Activated naive CD4-positive, alpha-beta T cell treated with anti-CD3 and anti-CD28 coated beads, Interleukin-2, amount 50 U/mL, for 24 hours (primary cell): ENCODE results near the gene VPS9D1.

ENCODE experiments used
- H3K27ac Mint-ChIP-seq: one replicate; pipeline ENCODE4 v1.8.0; 2021; ENCODE audit warnings: mild to moderate bottlenecking, mixed read lengths
- H3K27me3 Mint-ChIP-seq: one replicate; pipeline ENCODE4 v1.8.0; 2021; ENCODE audit warnings: mixed read lengths
- H3K36me3 Mint-ChIP-seq: one replicate; pipeline ENCODE4 v1.8.0; 2021; ENCODE audit warnings: mixed read lengths
- H3K4me1 Mint-ChIP-seq: one replicate; pipeline ENCODE4 v1.8.0; 2021; ENCODE audit warnings: mixed read lengths
- H3K4me3 Mint-ChIP-seq: one replicate; pipeline ENCODE4 v1.8.0; 2021; ENCODE audit warnings: mild to moderate bottlenecking, mixed read lengths
- H3K9me3 Mint-ChIP-seq: one replicate; pipeline ENCODE4 v1.8.0; 2021; ENCODE audit warnings: mixed read lengths

The VPS9D1 gene

DNA sequence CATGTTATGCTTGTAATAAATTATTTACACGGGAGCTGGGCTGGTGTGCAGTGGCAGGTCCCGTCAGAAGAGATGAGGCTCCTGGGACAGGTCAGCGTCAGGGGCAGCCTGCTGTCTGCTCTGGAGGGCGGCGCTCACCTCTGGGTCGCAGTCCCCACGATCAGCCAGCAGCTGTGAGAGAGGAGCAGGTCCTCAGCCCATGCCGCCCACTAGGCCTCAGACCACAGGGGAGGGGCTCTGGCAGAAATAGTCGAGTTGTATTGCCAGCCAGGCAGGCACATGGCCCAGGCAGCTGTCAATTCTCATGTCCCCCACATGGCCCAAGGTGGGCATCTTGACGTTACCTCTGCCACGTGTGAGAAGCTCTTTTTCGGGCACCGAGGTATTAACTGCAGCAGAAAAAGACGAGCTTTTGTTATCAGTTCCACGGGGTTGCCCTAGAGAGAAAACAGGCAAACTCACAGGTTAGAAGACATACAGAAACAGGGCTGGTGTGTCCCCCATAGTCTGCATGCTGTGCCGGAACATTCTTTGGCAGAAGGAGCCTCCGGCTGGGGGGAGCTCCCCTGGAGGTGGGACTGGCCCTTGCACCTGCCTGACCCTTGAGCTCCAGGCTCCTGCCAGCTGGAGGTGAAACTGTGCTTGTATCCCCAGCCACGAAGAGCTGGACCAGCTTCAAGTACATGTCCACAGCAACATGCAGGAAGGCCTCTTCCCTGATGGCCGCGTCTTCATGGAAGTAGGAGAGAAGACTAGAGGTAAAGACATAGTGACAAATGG lies 18.0 kb upstream of the VPS9D1 start:
- Mint-ChIP-seq H3K27me3 (no peaks in the 10 kb centered on the region), H3K9me3 (no peaks in the 10 kb centered on the region), H3K4me3 (no peak overlapping the region), H3K4me1 (peaks cover 49% of the 10 kb centered on the region), H3K27ac (peak overlapping the region; percentile 23), H3K36me3 (peaks cover 4% of the 10 kb centered on the region)

DNA sequence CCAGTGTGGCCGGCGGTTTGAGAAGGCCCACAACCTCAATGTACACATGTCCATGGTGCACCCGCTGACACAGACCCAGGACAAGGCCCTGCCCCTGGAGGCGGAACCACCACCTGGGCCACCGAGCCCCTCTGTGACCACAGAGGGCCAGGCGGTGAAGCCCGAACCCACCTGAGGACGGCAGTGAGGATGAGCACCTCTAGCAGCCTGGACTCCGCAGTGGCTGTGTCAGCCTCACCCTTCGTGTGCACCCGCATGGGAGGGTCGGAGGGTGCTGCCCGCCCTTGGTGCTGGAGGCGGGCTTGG lies 17.3 kb upstream of the VPS9D1 start:
- Mint-ChIP-seq H3K4me1 (peaks cover 45% of the 10 kb centered on the region), H3K27me3 (no peaks in the 10 kb centered on the region), H3K27ac (no peak overlapping the region), H3K36me3 (peaks cover 5% of the 10 kb centered on the region), H3K9me3 (no peaks in the 10 kb centered on the region), H3K4me3 (no peak overlapping the region)

DNA sequence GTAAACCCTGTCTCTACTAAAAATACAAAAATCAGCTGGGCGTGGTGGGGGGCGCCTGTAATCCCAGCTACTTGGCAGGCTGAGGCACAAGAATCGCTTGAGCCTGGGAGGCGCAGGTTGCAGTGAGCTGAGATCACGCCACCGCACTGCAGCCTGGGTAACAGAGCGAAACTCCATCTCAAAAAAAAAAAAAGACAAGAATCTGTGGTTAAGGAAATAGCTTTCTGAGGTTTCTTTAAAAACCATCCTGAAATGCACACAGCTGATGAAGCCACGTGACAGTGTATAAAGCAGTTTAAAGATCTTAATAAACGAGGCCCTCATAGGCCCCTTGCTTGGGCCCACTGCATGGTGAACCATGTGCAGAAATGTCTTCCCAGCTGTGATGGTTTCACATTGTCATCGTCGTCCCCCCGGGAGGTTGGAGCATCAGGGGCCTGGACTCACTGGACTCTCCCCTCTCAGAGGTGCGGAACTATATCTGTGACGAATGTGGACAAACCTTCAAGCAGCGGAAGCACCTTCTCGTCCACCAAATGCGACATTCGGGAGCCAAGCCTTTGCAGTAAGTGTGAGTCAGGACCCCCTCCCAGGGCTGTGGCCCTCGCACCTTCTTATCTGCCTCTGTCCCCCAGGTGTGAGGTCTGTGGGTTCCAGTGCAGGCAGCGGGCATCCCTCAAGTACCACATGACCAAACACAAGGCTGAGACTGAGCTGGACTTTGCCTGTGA lies 16.8 kb upstream of the VPS9D1 start:
- Mint-ChIP-seq H3K4me3 (no peak overlapping the region), H3K9me3 (no peaks in the 10 kb centered on the region), H3K4me1 (peaks cover 40% of the 10 kb centered on the region), H3K36me3 (peaks cover 7% of the 10 kb centered on the region), H3K27me3 (no peaks in the 10 kb centered on the region), H3K27ac (peak overlapping the region; percentile 65)

DNA sequence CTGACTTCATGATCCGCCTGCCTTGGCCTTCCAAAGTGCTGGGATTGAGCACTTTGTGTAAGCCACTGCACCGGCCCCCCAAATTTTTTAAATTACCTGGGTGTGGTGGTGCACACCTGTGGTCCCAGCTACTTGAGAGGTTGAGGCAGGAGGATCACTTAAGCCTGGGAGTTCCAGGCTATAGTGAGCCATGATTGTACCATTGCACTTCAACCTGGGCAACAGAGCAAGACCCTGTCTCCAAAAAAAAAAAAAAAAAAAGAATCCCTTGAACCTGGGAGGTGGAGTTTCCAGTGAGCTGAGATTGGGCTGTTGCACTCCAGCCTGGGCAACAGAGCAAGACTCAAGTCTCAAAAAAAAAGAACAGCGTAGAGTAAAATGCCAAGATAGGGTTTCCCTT lies 15.9 kb upstream of the VPS9D1 start:
- peaks cover 10% of the 10 kb centered on the region for H3K36me3 Mint-ChIP-seq
- no peak overlapping the region for H3K4me3 Mint-ChIP-seq
- no peaks in the 10 kb centered on the region for H3K27me3 Mint-ChIP-seq
- H3K4me1 Mint-ChIP-seq, result peaks cover 45% of the 10 kb centered on the region
- no peaks in the 10 kb centered on the region for H3K9me3 Mint-ChIP-seq
- H3K27ac Mint-ChIP-seq, result peak overlapping the region; percentile 65

DNA sequence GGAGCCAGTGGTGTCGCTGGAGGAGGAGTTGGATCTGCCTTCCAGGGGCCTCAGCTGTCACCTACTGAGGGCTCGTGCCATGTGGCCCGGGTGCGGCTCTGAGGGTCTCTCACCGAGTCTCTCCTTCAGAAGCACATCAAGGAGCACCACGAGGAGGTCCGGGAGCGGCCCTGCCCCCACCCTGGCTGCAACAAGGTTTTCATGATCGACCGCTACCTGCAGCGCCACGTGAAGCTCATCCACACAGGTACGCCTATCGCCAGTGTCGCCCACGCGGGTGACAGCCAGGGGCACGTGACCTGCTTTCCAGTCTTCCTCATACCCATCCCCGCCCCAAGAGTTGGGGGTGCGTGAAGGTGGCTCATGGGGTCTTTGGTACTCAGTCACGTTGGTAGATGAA lies 13.1 kb upstream of the VPS9D1 start:
- Mint-ChIP-seq H3K36me3 (peaks cover 16% of the 10 kb centered on the region), H3K9me3 (no peaks in the 10 kb centered on the region), H3K27me3 (no peaks in the 10 kb centered on the region), H3K4me3 (no peak overlapping the region), H3K4me1 (peaks cover 59% of the 10 kb centered on the region), H3K27ac (no peak overlapping the region)

DNA sequence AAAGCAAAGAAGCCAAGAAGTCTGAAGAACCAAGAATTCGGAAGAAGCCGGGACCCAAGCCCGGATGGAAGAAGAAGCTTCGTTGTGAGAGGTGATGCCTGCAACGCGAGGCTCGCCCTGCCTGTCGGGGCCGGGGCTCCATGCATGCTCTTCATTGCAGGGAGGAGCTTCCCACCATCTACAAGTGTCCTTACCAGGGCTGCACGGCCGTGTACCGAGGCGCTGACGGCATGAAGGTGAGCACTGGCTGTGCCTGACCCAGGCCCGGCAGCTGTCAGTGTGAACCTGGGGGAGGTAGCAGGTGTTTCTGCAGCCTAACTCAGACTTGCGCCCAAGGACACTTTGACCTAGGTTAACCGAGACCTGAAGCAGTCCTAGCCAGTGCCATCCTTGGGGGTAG lies 12.6 kb upstream of the VPS9D1 start:
- peaks cover 17% of the 10 kb centered on the region for H3K36me3 Mint-ChIP-seq
- no peak overlapping the region for H3K4me3 Mint-ChIP-seq
- H3K27ac Mint-ChIP-seq, result no peak overlapping the region
- no peaks in the 10 kb centered on the region for H3K27me3 Mint-ChIP-seq
- no peaks in the 10 kb centered on the region for H3K9me3 Mint-ChIP-seq
- H3K4me1 Mint-ChIP-seq, result peaks cover 56% of the 10 kb centered on the region

DNA sequence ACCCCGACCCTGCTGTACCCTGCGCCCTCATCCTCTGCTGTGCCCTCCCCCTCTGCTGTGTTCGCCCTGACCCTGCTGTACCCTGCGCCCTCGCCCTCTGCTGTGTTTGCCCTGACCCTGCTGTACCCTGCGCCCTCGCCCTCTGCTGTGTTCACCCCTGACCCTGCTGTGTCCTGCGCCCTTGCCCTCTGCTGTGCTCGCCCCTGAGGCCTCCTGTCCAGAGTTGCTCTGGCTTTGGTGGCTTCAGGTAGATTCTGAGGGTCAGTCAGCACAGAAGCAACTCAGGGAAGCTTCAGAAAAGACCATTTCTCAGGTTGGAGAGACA lies 12.2 kb upstream of the VPS9D1 start:
- no peaks in the 10 kb centered on the region for H3K27me3 Mint-ChIP-seq
- peaks cover 17% of the 10 kb centered on the region for H3K36me3 Mint-ChIP-seq
- no peaks in the 10 kb centered on the region for H3K9me3 Mint-ChIP-seq
- peaks cover 54% of the 10 kb centered on the region for H3K4me1 Mint-ChIP-seq
- H3K27ac Mint-ChIP-seq, result no peak overlapping the region
- H3K4me3 Mint-ChIP-seq, result no peak overlapping the region

DNA sequence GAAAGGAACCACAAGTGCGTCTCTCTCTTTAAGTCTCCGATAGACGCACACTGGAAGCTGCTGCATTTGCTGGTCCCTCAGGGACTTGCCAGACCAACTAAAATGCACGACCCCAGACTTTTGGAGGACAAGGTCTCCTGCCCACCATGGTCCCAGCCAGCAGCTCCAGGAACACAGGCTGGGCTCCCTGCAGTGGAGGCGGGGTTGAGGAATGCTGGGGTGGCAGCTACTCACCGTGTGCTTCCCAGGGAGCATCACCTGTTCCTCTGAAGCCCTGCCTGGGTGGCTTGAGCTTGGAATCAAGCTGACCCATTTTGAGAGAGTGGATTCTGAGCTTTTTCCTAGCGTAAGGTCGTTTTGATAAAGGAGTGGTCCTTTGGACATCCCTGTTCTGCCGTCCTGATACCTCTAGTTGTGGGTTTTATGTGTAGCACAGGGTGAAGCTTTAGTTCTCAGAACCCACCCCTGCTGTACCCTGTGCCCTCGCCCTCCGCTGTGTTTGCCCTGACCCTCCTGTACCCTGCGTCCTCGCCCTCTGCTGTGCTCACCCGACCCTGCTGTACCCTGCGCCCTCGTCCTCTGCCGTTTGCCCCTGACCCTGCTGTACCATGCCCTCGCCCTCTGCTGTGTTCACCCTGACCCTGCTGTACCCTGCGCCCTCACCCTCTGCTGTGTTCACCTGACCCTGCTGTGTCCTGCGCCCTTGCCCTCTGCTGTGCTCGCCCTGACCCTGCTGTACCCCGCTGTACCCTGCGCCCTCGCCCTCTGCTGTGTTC lies 11.6 kb upstream of the VPS9D1 start:
- H3K9me3 Mint-ChIP-seq, result no peaks in the 10 kb centered on the region
- H3K4me1 Mint-ChIP-seq, result peaks cover 54% of the 10 kb centered on the region
- H3K36me3 Mint-ChIP-seq, result peaks cover 15% of the 10 kb centered on the region
- H3K27ac Mint-ChIP-seq, result no peak overlapping the region
- H3K4me3 Mint-ChIP-seq, result no peak overlapping the region
- H3K27me3 Mint-ChIP-seq, result no peaks in the 10 kb centered on the region

DNA sequence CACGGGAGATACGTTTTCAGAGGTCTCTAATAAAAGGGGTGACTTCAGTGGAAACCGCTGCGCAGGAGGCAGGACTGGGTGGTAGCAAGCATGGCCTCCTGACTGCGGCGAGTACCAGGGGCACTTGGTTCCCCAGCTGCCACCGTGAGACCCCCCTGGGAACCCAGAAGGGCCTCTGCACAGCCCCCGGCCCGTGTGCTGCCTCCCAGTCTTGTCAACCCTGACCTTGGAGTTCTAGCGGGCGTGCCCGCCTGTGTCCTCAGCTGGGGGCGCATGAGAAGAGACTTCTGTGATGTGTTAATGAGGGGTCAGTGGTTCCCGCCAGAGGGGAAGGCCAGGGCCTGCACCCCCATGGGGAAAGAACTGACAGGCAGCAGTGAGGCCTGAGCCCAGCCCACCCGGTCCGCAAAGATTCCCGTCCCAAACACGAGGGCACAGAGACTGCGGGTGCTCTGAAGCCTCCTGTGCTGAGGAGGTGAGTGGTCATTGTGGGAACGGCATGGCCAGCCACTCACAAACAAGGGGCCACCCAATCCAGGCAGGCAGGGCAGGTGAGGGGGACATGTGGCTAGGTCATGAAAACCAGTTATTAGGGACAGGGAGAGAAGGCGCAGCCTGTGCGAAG lies 10.0 kb upstream of the VPS9D1 start:
- Mint-ChIP-seq H3K27ac (no peak overlapping the region), H3K9me3 (no peaks in the 10 kb centered on the region), H3K36me3 (peaks cover 19% of the 10 kb centered on the region), H3K27me3 (no peaks in the 10 kb centered on the region), H3K4me1 (peaks cover 60% of the 10 kb centered on the region), H3K4me3 (no peak overlapping the region)

DNA sequence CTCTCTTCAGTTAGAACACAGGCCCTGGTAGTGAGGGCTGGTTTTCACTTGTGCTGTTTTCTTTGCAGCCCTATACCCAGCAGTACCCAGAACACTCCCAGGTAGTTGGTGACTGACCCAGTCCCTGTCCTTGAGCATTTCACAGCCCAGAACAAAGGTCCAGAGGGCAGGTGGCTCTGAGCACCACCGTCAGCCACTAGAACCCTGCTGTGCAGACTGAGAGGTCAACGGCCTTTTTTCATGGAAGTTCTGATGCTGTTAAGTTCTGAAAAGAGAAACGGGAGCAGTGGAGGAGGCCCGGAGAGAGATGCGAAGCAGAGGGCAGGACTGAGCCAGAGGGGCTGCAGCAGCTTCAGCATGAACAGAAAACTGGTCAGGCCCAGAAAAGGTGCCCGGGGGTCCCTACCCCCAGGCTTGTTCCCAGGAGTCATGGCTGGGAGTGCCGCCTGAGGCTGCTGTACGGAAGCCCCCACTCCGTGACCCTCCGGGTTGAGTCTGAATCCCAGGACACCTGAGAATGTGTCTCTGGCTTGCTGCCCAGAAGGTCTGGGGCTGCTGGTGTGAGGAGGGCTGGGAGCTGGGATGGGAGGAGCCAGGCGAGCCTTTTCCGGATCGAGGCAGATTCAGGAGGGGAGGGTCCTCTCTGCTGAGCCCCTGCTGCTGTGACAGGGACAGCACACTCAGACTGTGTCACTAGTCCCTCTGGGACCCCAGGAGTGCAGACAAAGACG lies 9.3 kb upstream of the VPS9D1 start:
- peaks cover 59% of the 10 kb centered on the region for H3K4me1 Mint-ChIP-seq
- no peak overlapping the region for H3K27ac Mint-ChIP-seq
- H3K36me3 Mint-ChIP-seq, result peaks cover 19% of the 10 kb centered on the region
- no peaks in the 10 kb centered on the region for H3K27me3 Mint-ChIP-seq
- no peaks in the 10 kb centered on the region for H3K9me3 Mint-ChIP-seq
- H3K4me3 Mint-ChIP-seq, result no peak overlapping the region

DNA sequence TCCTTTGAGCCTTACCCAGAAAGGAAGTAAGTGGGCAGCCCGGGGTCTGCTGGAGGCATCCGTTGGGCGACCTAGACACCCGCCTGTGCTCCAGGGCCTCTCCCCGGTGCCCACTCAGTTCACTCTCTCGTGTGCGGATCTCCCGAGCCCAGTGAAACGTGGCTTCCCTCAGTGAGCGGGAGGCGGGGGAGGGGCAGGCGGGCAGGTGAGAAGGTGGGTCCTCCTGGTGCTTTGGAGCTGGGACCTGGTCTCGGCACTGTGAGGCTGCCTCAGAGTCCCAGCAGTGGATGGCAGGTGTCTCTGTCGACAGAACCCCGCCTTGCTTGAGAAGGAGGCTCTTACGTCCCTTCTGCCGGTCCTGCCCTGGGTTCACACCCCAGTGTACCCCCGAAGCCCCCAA lies 8.6 kb upstream of the VPS9D1 start:
- H3K4me3 Mint-ChIP-seq, result no peak overlapping the region
- peaks cover 17% of the 10 kb centered on the region for H3K36me3 Mint-ChIP-seq
- peaks cover 58% of the 10 kb centered on the region for H3K4me1 Mint-ChIP-seq
- H3K9me3 Mint-ChIP-seq, result no peaks in the 10 kb centered on the region
- H3K27me3 Mint-ChIP-seq, result no peaks in the 10 kb centered on the region
- peak overlapping the region; percentile 46 for H3K27ac Mint-ChIP-seq

DNA sequence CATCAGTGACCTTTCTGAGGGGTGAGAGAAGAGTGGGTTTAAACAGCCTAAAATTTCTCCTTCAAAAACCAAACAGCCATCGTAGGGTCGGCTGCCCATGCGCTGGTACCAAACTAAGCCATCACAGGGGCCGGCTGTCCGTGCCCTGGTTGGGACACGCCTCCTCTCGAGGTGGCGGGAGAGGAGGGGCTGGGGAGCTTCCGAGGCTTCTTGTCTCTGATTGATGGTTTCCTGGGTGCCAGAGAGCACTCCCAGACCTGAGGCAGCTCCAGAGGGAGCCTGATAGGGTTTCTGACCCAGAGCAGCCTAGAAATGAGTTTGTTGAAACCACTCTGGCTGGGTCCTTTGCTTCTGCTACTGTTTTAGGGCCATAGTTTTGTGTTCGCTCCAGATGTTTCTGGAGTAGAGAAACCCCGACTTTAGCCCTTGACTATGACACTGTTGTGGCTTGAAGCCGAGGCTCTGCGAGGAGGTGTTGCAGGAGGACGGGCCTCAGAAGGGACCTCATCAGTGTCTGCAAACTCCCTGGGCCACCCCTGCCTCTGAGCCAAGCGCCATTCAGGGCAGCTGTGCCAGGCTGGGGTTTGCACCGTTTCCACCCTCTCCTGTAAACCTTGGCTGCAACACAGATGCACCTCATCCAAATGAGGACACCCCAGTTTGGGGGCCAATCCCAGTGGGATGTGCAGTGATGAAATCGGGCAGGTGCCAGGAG lies 6.9 kb upstream of the VPS9D1 start:
- H3K4me1 Mint-ChIP-seq, result peaks cover 68% of the 10 kb centered on the region
- peaks cover 22% of the 10 kb centered on the region for H3K36me3 Mint-ChIP-seq
- H3K4me3 Mint-ChIP-seq, result peak overlapping the region; percentile 66
- no peaks in the 10 kb centered on the region for H3K9me3 Mint-ChIP-seq
- H3K27me3 Mint-ChIP-seq, result no peaks in the 10 kb centered on the region
- H3K27ac Mint-ChIP-seq, result peak overlapping the region; percentile 65

DNA sequence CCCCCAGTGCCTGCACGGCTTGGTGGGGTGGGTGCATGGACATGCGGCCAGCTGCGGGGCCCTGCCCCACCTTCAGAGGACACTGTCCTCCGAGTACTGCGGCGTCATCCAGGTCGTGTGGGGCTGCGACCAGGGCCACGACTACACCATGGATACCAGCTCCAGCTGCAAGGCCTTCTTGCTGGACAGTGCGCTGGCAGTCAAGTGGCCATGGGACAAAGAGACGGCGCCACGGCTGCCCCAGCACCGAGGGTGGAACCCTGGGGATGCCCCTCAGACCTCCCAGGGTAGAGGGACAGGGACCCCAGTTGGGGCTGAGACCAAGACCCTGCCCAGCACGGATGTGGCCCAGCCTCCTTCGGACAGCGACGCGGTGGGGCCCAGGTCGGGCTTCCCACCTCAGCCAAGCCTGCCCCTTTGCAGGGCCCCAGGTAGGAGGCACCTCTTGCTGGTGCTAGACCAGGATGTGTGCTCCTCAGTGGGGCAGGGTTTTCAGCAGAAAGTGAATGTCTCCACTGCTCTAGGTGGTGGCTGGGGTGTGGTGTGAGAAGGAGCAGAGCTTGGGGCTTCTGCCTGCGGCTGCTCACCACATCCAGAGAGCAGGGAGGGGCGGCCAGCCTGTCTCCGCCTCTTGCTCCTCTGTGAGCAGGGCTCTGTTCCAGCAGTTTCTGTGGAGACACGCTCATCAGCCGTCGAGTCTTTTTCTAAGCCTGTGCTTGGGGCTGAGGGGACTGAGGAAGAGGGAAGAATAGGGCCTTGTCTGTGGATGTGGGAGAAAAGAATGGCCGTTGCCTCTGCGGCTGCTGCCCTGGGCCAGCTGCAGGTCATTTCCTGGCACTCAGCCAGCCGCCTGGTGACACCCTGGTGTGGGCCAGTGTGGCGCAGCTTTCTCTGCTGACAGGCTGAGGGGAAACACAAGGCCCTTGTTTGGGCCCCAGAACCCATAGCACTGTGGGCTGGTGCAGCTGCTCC lies 2.9 kb upstream of the VPS9D1 start:
- Mint-ChIP-seq H3K27me3 (no peaks in the 10 kb centered on the region), H3K4me3 (peak overlapping the region; percentile 89), H3K27ac (peak overlapping the region; percentile 86), H3K36me3 (peaks cover 12% of the 10 kb centered on the region), H3K4me1 (peaks cover 62% of the 10 kb centered on the region), H3K9me3 (no peaks in the 10 kb centered on the region)
